ENCODE data around the gene ZNF148.

The ZNF148 gene

GRCh38 chr3:125300416-125300815 lies 74.7 kb downstream of the ZNF148 start:
- Histone ChIP-seq H2AFZ (ENCODE audit: low read depth) (no peak overlapping the region), H3K36me3 (ENCODE audit: insufficient read depth) (no peaks in the 10 kb centered on the region), H3K4me2 (no peak overlapping the region), H3K9ac (no peak overlapping the region), H3K4me3 (IDR thresholded peaks at IDR 0.05; ENCODE audit: insufficient read depth, low read depth, low read length) (no peak overlapping the region), H3K27ac (no peak overlapping the region), H3K4me1 (ENCODE audit: low read depth, poor library complexity, severe bottlenecking) (no peaks in the 10 kb centered on the region), H4K20me1 (ENCODE audit: insufficient read depth) (no peaks in the 10 kb centered on the region), H3K79me2 (ENCODE audit: insufficient read depth, low read depth) (peaks cover 5% of the 10 kb centered on the region), H3K27me3 (ENCODE audit: insufficient read depth, low read depth) (no peaks in the 10 kb centered on the region)
- no peak for TF ChIP-seq CTCF (conservative IDR thresholded peaks at IDR 0.05; ENCODE audit: low read depth, low read length)

- H3K4me1 ChIP-seq (ENCODE audit: low read depth, poor library complexity, severe bottlenecking): no peaks in the 10 kb centered on the region
- no peaks in the 10 kb centered on the region for H4K20me1 ChIP-seq (ENCODE audit: insufficient read depth)
- TF ChIP-seq CTCF (conservative IDR thresholded peaks at IDR 0.05; ENCODE audit: low read depth, low read length): no peak
- H3K79me2 ChIP-seq (ENCODE audit: insufficient read depth, low read depth): no peaks in the 10 kb centered on the region
- H3K9ac ChIP-seq: no peak overlapping the region
- no peak overlapping the region for H2AFZ ChIP-seq (ENCODE audit: low read depth)
- no peak overlapping the region for H3K4me3 ChIP-seq (IDR thresholded peaks at IDR 0.05; ENCODE audit: insufficient read depth, low read depth, low read length)
- H3K27ac ChIP-seq: no peak overlapping the region
- no peak overlapping the region for H3K4me2 ChIP-seq
- no peaks in the 10 kb centered on the region for H3K27me3 ChIP-seq (ENCODE audit: insufficient read depth, low read depth)
- no peaks in the 10 kb centered on the region for H3K36me3 ChIP-seq (ENCODE audit: insufficient read depth)
Observed at GRCh38 chr3:125294411-125294810, 80.7 kb downstream of the ZNF148 start.

- Histone ChIP-seq H3K4me3 (IDR thresholded peaks at IDR 0.05; ENCODE audit: insufficient read depth, low read depth, low read length) (no peak overlapping the region), H3K9ac (no peak overlapping the region), H3K4me1 (ENCODE audit: low read depth, poor library complexity, severe bottlenecking) (no peaks in the 10 kb centered on the region), H4K20me1 (ENCODE audit: insufficient read depth) (no peaks in the 10 kb centered on the region), H3K4me2 (no peak overlapping the region), H3K27me3 (ENCODE audit: insufficient read depth, low read depth) (no peaks in the 10 kb centered on the region), H2AFZ (ENCODE audit: low read depth) (no peak overlapping the region), H3K27ac (no peak overlapping the region), H3K36me3 (ENCODE audit: insufficient read depth) (no peaks in the 10 kb centered on the region), H3K79me2 (ENCODE audit: insufficient read depth, low read depth) (no peaks in the 10 kb centered on the region)
- TF ChIP-seq CTCF (conservative IDR thresholded peaks at IDR 0.05; ENCODE audit: low read depth, low read length): no peak
Observed at GRCh38 chr3:125292015-125292414, 83.1 kb downstream of the ZNF148 start.

GRCh38 chr3:125289429-125289981 lies 85.6 kb downstream of the ZNF148 start:
- no peak overlapping the region for H2AFZ ChIP-seq (ENCODE audit: low read depth)
- TF ChIP-seq CTCF (conservative IDR thresholded peaks at IDR 0.05; ENCODE audit: low read depth, low read length): no peak
- H4K20me1 ChIP-seq (ENCODE audit: insufficient read depth): no peaks in the 10 kb centered on the region
- no peak overlapping the region for H3K4me2 ChIP-seq
- H3K36me3 ChIP-seq (ENCODE audit: insufficient read depth): no peaks in the 10 kb centered on the region
- no peaks in the 10 kb centered on the region for H3K27me3 ChIP-seq (ENCODE audit: insufficient read depth, low read depth)
- H3K79me2 ChIP-seq (ENCODE audit: insufficient read depth, low read depth): no peaks in the 10 kb centered on the region
- H3K9ac ChIP-seq: no peak overlapping the region
- H3K27ac ChIP-seq: no peak overlapping the region
- no peak overlapping the region for H3K4me3 ChIP-seq (IDR thresholded peaks at IDR 0.05; ENCODE audit: insufficient read depth, low read depth, low read length)
- no peaks in the 10 kb centered on the region for H3K4me1 ChIP-seq (ENCODE audit: low read depth, poor library complexity, severe bottlenecking)

Measured in KMS-11 (cell line).